Left ventricle myocardium inferior (tissue), 1 donor: ENCODE measurements around the gene GULP1. TPM values are rescaled to one million over a fixed set of nuclear protein-coding genes. Genes with fewer than 3 reads are reported as not detected.

Source experiments
- DNase-seq: peaks from one replicate; pipeline ENCODE4 v3.0.0-alpha.2; 2020
- H3K27ac ChIP-seq: fragments of 200-600 bp; replicated peaks from 2 replicates; pipeline ENCODE4 v1.8.0; 2021
- H3K27me3 ChIP-seq: fragments of 200-600 bp; 2 replicates; pipeline ENCODE4 v1.8.0; 2021; ENCODE audit warnings: low read depth
- H3K36me3 ChIP-seq: fragments of 200-600 bp; 2 replicates; pipeline ENCODE4 v1.8.0; 2021
- H3K4me1 ChIP-seq: fragments of 200-600 bp; 2 replicates; pipeline ENCODE4 v1.8.0; 2021
- H3K4me3 ChIP-seq: fragments of 200-600 bp; 2 replicates; pipeline ENCODE4 v1.8.0; 2021; ENCODE audit warnings: mild to moderate bottlenecking, moderate library complexity
- H3K9me3 ChIP-seq: fragments of 200-600 bp; replicated peaks from 2 replicates; pipeline ENCODE4 v1.8.0; 2021
- intact Hi-C: fragments of 100-400 bp; cut with micrococcal nuclease; formaldehyde crosslinking; loops from one replicate; pipeline ENCODE4 v1.11.0; 2022
- total RNA-seq: library from RNA; stranded (reverse); fragmentation: NEBNext Ultra II Directional; extraction: Animal tissue kit (Norgen Biotek cat#: 25700); gene quantifications from one replicate; pipeline ENCODE4 v1.2.1, GENCODE V29; 2021
- TF ChIP-seq, protein P1 (sequence below): fragments of 200-600 bp; IDR thresholded peaks from 2 replicates; pipeline ENCODE4 v1.8.0; 2021; ENCODE audit warnings: antibody characterized with exemption, mild to moderate bottlenecking, borderline replicate concordance
- donor health status: DM: no; HTN: yes; CAD: no; lungs with severe emphysema.

GULP1 gene
- total RNA-seq, 1 donor from 2014 or later = 5.7 TPM

DNA sequence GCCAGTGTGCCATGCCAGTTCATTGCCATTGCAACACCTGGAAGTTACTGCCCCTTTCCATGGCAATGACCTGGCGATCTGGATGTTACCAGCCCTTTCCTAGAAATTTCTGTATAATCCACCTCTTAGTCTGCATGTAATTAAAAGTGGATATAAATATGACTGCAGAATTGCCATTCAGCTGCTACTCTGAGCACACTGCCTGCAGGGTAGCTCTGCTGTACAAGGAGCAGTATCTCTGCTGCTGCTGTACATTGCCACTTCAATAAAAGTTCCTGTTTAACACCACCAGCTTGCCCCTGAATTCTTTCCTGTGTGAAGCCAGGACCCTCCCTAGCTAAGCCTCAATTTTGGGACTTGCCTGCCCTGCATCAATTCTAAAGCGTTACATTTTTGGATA is 17.4 kb upstream of the GULP1 start:
- TF ChIP-seq, protein P1, sequence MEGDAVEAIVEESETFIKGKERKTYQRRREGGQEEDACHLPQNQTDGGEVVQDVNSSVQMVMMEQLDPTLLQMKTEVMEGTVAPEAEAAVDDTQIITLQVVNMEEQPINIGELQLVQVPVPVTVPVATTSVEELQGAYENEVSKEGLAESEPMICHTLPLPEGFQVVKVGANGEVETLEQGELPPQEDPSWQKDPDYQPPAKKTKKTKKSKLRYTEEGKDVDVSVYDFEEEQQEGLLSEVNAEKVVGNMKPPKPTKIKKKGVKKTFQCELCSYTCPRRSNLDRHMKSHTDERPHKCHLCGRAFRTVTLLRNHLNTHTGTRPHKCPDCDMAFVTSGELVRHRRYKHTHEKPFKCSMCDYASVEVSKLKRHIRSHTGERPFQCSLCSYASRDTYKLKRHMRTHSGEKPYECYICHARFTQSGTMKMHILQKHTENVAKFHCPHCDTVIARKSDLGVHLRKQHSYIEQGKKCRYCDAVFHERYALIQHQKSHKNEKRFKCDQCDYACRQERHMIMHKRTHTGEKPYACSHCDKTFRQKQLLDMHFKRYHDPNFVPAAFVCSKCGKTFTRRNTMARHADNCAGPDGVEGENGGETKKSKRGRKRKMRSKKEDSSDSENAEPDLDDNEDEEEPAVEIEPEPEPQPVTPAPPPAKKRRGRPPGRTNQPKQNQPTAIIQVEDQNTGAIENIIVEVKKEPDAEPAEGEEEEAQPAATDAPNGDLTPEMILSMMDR = no peak
- H3K9me3 ChIP-seq = peaks cover 5% of the 10 kb centered on the region
- H3K36me3 ChIP-seq = no peaks in the 10 kb centered on the region
- DNase-seq = no peak
- no peaks in the 10 kb centered on the region for H3K4me1 ChIP-seq
- H3K27ac ChIP-seq = no peak overlapping the region
- H3K4me3 ChIP-seq = no peak overlapping the region
- no peaks in the 10 kb centered on the region for H3K27me3 ChIP-seq
- intact Hi-C loops = no loop called here

DNA sequence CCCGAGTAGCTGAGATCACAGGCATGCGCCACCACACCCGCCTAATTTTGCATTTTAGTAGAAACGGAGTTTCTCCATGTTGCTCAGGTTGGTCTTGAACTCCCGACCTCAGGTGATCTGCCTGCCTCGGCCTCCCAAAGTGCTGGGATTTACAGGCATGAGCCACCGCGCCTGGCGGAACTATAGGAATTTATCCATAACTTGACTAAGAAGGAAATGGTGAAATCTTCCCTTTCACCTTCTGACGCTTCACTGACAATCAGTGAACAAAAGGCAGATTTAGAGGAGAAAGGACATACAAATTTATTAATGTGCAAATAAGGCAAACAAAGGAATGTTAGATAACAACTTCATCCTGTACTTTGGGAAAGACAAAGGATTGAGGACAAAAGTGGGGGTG is 15.4 kb upstream of the GULP1 start:
- intact Hi-C loops = no loop called here
- Histone ChIP-seq H3K36me3 (no peaks in the 10 kb centered on the region), H3K27ac (no peak overlapping the region), H3K9me3 (no peaks in the 10 kb centered on the region), H3K4me3 (no peak overlapping the region), H3K4me1 (no peaks in the 10 kb centered on the region), H3K27me3 (no peaks in the 10 kb centered on the region)
- DNase-seq = no peak
- TF ChIP-seq, protein P1 = no peak

DNA sequence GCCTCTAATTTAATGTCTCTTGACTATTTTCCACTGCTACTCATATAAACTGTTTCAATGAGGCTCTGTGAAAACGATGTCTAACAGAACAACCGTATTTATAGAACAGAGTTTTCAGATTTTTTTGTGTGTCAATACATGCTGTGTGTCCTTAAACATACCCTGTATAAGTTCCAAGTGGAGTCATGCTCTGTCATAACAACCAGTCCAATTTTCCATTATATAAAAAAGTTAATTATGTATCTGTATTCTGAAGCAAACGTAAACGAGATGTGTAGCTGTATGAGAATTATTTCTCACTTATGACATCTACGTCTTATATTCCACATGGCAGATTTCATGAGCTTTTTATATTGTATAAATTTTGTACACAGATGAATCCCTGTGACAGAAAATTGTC is 13.9 kb upstream of the GULP1 start:
- DNase-seq = no peak
- H3K9me3 ChIP-seq = peaks cover 3% of the 10 kb centered on the region
- no peaks in the 10 kb centered on the region for H3K36me3 ChIP-seq
- no peak overlapping the region for H3K27ac ChIP-seq
- intact Hi-C loops = no loop called here
- TF ChIP-seq, protein P1 = no peak
- H3K4me3 ChIP-seq = no peak overlapping the region
- H3K4me1 ChIP-seq = no peaks in the 10 kb centered on the region
- no peaks in the 10 kb centered on the region for H3K27me3 ChIP-seq

DNA sequence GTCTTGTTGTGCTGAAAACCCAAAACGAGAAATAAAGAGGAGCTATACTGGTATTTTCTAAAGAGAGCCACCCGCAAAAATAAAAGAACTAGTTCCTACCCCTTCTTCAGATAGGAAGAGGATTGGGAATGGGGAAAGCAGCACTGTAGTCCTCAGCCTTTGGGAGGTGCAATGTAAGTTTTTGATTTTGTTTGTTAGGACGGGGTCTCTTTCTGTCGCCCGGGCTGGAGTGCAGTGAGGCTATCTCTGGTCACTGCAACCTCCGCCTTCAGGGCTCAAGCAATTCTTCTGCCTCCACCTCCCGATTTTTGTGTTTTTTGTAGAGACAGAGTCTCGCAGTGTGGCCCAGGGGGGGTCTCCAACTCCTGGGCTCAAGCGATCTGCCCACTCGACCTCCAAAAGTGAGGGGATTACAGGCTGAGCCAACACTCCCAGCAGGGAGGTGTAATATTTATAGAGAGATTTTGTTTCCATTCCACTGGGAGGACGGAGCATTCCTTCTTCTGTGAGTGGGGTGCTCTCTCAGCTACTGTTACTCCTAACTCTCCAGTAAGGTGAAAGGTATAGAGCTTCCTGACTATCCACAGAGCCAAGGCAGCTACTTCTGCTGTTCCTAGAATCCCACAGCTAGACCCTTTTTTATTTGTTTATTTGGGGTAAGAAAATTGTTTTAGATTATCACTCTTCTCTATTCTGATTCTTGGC is 13.1 kb upstream of the GULP1 start:
- no peak for DNase-seq
- no peaks in the 10 kb centered on the region for H3K4me1 ChIP-seq
- H3K9me3 ChIP-seq = peaks cover 10% of the 10 kb centered on the region
- H3K27ac ChIP-seq = no peak overlapping the region
- no peaks in the 10 kb centered on the region for H3K27me3 ChIP-seq
- H3K4me3 ChIP-seq = no peak overlapping the region
- intact Hi-C loops = no loop called here
- no peaks in the 10 kb centered on the region for H3K36me3 ChIP-seq
- TF ChIP-seq, protein P1 = no peak

DNA sequence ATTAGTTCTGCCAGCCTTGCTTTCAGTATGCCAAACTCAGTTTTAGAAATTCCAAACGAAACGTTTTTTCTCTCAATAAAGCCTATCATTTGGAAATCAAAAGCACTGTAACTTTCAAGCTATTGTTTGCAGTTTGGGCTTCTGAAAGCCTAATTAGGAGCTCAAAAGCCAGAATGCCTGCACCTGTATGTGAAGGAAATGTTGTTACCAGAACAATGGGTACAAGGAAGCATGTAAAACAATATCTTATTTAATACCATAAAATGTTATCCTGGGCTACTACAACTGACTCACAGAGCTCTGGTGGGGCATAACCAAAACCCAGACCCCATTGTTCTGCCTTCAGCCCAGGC is 12.6 kb upstream of the GULP1 start:
- H3K9me3 ChIP-seq = peaks cover 10% of the 10 kb centered on the region
- TF ChIP-seq, protein P1 = no peak
- intact Hi-C loops = no loop called here

More for the DNA sequence above, 12.6 kb upstream of the GULP1 start:
- no peaks in the 10 kb centered on the region for H3K36me3 ChIP-seq
- H3K27ac ChIP-seq = no peak overlapping the region
- H3K4me1 ChIP-seq = no peaks in the 10 kb centered on the region
- H3K4me3 ChIP-seq = no peak overlapping the region
- no peaks in the 10 kb centered on the region for H3K27me3 ChIP-seq
- DNase-seq = no peak
